Ishikawa (cell line): ENCODE data around the gene GALK1.

Experiments used
- CEBPB ChIP-seq: IDR thresholded peaks from 2 replicates; pipeline ENCODE4 v1.6.1; 2012
- EGR1 ChIP-seq: IDR thresholded peaks from 2 replicates; pipeline ENCODE4 v1.6.1; 2012
- EP300 ChIP-seq: IDR thresholded peaks from 2 replicates; pipeline ENCODE4 v1.6.1; 2012; ENCODE audit warnings: borderline replicate concordance
- NFIC ChIP-seq: IDR thresholded peaks from 2 replicates; pipeline ENCODE4 v1.6.1; 2012
- RAD21 ChIP-seq: IDR thresholded peaks from 2 replicates; pipeline ENCODE4 v1.6.1; 2012; ENCODE audit warnings: low read depth
- TAF1 ChIP-seq: IDR thresholded peaks from 2 replicates; pipeline ENCODE4 v1.6.1; 2012; ENCODE audit warnings: low read depth, mild to moderate bottlenecking
- TCF12 ChIP-seq: IDR thresholded peaks from 2 replicates; pipeline ENCODE4 v1.6.1; 2012; ENCODE audit warnings: low read depth
- ZBTB7A ChIP-seq: IDR thresholded peaks from 2 replicates; pipeline ENCODE4 v1.6.1; 2012; ENCODE audit warnings: low read depth

GRCh38 chr17:75757086-75757681 is 7.8 kb downstream of the GALK1 start:
- TF ChIP-seq NFIC (no peak), EP300 (no peak), RAD21 (no peak), EGR1 (no peak), ZBTB7A (no peak), TAF1 (no peak), TCF12 (no peak), CEBPB (no peak)
